NCI-H69 (cell line): ENCODE measurements around the gene CPOX.
"Not testable (repeated sequence)": the region's sequence is repeated elsewhere in the genome, so short reads cannot be mapped to it uniquely, and the experiment has no call there.

Experiments used
- DNase-seq: peaks from one replicate; lab custom pipeline; 2025; lab: John Stamatoyannopoulos, UW

The CPOX gene

GRCh38 chr3:98593046-98593936, at the start of gene CPOX:
CPOX (minus strand) TSS chr3:98593611; CDS start chr3:98593504, 107 bp downstream.
- peak; percentile 84 for DNase-seq

- not testable (repeated sequence) for DNase-seq
Measured at GRCh38 chr3:98642769-98643168, 49.4 kb upstream of the CPOX start.

- DNase-seq = not testable (repeated sequence)
Measured at GRCh38 chr3:98641756-98642155, 48.3 kb upstream of the CPOX start.

- DNase-seq = not testable (repeated sequence)
Measured at GRCh38 chr3:98638515-98638914, 45.1 kb upstream of the CPOX start.

- no peak for DNase-seq
Measured at GRCh38 chr3:98630416-98630815, 37.0 kb upstream of the CPOX start.

- no peak for DNase-seq
Measured at GRCh38 chr3:98628317-98628716, 34.9 kb upstream of the CPOX start.

- no peak for DNase-seq
Measured at GRCh38 chr3:98626151-98626550, 32.7 kb upstream of the CPOX start.

- DNase-seq = no peak
Measured at GRCh38 chr3:98623572-98624280, 30.3 kb upstream of the CPOX start.

- no peak for DNase-seq
Measured at GRCh38 chr3:98617841-98618240, 24.4 kb upstream of the CPOX start.

- DNase-seq = no peak
Measured at GRCh38 chr3:98613616-98614015, 20.2 kb upstream of the CPOX start.

GRCh38 chr3:98612996-98613517, 19.6 kb upstream of the CPOX start:
- DNase-seq = no peak

- DNase-seq = peak; percentile 21
Measured at GRCh38 chr3:98612587-98612986, 19.2 kb upstream of the CPOX start.

- DNase-seq = no peak
Measured at GRCh38 chr3:98608029-98608428, 14.6 kb upstream of the CPOX start.

- DNase-seq = no peak
Measured at GRCh38 chr3:98603580-98603979, 10.2 kb upstream of the CPOX start.

GRCh38 chr3:98602078-98602678, 8.8 kb upstream of the CPOX start:
- peak; percentile 33 for DNase-seq

GRCh38 chr3:98601180-98601579, 7.8 kb upstream of the CPOX start:
- DNase-seq = no peak

- DNase-seq = no peak
Measured at GRCh38 chr3:98600412-98601095, 7.1 kb upstream of the CPOX start.

GRCh38 chr3:98599647-98600411, 6.4 kb upstream of the CPOX start:
- DNase-seq = no peak

GRCh38 chr3:98598492-98598891, 5.1 kb upstream of the CPOX start:
- DNase-seq = no peak

GRCh38 chr3:98596541-98597500, 3.4 kb upstream of the CPOX start:
- peak; percentile 11 for DNase-seq
